Measurements from ENCODE around the gene GGA2. TPM values are rescaled to one million over a fixed set of nuclear protein-coding genes. Genes with fewer than 3 reads are reported as not detected.

The GGA2 gene
- total RNA-seq, 3 donors from 2014 or later (not counting 1 experiment from before 2014, with no cell fraction given): 129 to 134 (median 131) TPM

DNA sequence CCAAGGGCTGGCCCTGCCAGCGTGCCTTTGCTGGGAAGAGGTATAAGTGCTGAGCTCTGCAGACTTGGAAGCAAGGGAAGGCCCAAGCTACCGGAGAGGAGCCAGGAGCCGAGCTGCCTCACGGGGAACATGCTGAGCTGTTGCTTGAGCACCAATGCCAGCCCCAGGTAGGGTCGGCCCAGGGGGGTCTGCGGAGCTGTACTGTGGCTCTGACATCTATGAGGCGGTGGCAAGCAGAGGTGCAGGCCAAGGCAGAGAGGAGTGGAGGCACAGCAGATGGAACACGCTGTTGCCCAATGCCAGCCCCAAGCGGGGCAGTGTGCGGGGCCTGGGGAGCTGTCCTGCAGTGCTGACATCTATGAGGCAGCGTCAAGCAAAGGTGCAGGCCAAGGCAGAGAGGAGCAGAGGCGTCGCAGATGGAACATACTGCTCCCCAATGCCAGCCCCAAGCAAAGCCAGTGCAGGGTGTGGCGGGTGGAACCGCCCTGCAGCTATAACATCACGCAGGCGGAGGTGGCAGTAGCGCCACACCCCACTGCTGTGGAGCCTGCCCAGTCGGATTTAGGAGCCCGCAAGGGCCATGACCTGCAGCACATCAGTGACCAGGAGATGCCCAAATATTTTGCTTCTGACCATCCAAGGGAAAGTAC is 10.0 kb downstream of the GGA2 start:
- H3K27me3 ChIP-seq (ENCODE audit: control insufficient read depth, insufficient read depth, low read length): no peaks in the 10 kb centered on the region
- peaks cover 4% of the 10 kb centered on the region for H3K36me3 ChIP-seq (ENCODE audit: control insufficient read depth, insufficient read depth, low read length)
- ATAC-seq (no peak), DNase-seq (no peak)
- Mint-ChIP-seq H3K4me3 (no peak overlapping the region), H3K4me1 (peaks cover 50 to 54% of the 10 kb centered on the region in 2 donors), H3K27me3 (ENCODE audit: low read depth in 2 of 2) (no peaks in the 10 kb centered on the region), H3K36me3 (no peaks in the 10 kb centered on the region), H3K9me3 (no peaks in the 10 kb centered on the region), H3K27ac (peak overlapping the region in 1 of 2 donors; percentile 14)
- intact Hi-C loops (cut with micrococcal nuclease): no loop called here
- no peaks in the 10 kb centered on the region for H3K9me3 ChIP-seq (ENCODE audit: control insufficient read depth, insufficient read depth, low read length)
- no peak overlapping the region for H3K27ac ChIP-seq (ENCODE audit: low read length)
- peaks cover 39% of the 10 kb centered on the region for H3K4me1 ChIP-seq (ENCODE audit: control insufficient read depth, insufficient read depth, low read length)
- 94% methylated on average over 20 of the region's 20 CpGs for WGBS (ENCODE audit: insufficient coverage)
- TF ChIP-seq, protein P1, sequence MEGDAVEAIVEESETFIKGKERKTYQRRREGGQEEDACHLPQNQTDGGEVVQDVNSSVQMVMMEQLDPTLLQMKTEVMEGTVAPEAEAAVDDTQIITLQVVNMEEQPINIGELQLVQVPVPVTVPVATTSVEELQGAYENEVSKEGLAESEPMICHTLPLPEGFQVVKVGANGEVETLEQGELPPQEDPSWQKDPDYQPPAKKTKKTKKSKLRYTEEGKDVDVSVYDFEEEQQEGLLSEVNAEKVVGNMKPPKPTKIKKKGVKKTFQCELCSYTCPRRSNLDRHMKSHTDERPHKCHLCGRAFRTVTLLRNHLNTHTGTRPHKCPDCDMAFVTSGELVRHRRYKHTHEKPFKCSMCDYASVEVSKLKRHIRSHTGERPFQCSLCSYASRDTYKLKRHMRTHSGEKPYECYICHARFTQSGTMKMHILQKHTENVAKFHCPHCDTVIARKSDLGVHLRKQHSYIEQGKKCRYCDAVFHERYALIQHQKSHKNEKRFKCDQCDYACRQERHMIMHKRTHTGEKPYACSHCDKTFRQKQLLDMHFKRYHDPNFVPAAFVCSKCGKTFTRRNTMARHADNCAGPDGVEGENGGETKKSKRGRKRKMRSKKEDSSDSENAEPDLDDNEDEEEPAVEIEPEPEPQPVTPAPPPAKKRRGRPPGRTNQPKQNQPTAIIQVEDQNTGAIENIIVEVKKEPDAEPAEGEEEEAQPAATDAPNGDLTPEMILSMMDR (IDR thresholded peaks at IDR 0.05): no peak
- no peak overlapping the region for H3K4me3 ChIP-seq (ENCODE audit: low read length)

GRCh38 chr16:23499801-23500200 is 10.5 kb downstream of the GGA2 start:
- H3K27me3 ChIP-seq (ENCODE audit: control insufficient read depth, insufficient read depth, low read length): no peaks in the 10 kb centered on the region
- H3K27ac Mint-ChIP-seq: peak overlapping the region in 1 of 2 donors; percentile 14
- no peak overlapping the region for H3K4me3 Mint-ChIP-seq
- TF ChIP-seq, protein P1 (IDR thresholded peaks at IDR 0.05): no peak
- H3K4me3 ChIP-seq (ENCODE audit: low read length): no peak overlapping the region
- ATAC-seq (no peak), DNase-seq (no peak)
- H3K36me3 Mint-ChIP-seq: no peaks in the 10 kb centered on the region
- no peaks in the 10 kb centered on the region for H3K27me3 Mint-ChIP-seq (ENCODE audit: low read depth in 2 of 2)
- intact Hi-C loops (cut with micrococcal nuclease): no loop called here
- no peaks in the 10 kb centered on the region for H3K9me3 Mint-ChIP-seq
- no peak overlapping the region for H3K27ac ChIP-seq (ENCODE audit: low read length)
- H3K4me1 Mint-ChIP-seq: peaks cover 45 to 49% of the 10 kb centered on the region in 2 donors
- H3K9me3 ChIP-seq (ENCODE audit: control insufficient read depth, insufficient read depth, low read length): no peaks in the 10 kb centered on the region
- H3K4me1 ChIP-seq (ENCODE audit: control insufficient read depth, insufficient read depth, low read length): peaks cover 34% of the 10 kb centered on the region
- peaks cover 7% of the 10 kb centered on the region for H3K36me3 ChIP-seq (ENCODE audit: control insufficient read depth, insufficient read depth, low read length)
- WGBS (ENCODE audit: insufficient coverage): 85% methylated on average over 7 of the region's 7 CpGs

DNA sequence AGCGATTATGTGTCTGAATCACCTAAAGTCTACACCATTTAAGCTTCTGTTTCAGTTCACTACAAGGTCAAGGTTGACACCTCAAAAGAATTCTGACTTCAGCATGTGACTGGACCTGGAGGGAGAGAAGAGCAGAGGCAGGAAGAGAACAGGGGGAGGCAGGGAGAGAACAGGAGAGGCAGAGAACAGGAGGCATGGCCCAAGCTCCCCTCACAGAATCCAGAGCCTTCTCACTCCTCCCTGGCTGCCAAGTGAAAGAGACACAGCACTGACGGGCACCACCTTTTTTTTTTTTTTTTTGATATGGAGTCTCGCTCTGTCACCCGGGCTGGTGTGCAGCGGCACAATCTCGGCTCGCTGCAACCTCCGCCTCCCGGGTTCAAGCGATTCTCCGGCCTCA is 11.4 kb downstream of the GGA2 start:
- Histone ChIP-seq H3K9me3 (ENCODE audit: control insufficient read depth, insufficient read depth, low read length) (no peaks in the 10 kb centered on the region), H3K4me1 (ENCODE audit: control insufficient read depth, insufficient read depth, low read length) (peaks cover 25% of the 10 kb centered on the region), H3K27me3 (ENCODE audit: control insufficient read depth, insufficient read depth, low read length) (no peaks in the 10 kb centered on the region), H3K4me3 (ENCODE audit: low read length) (no peak overlapping the region), H3K36me3 (ENCODE audit: control insufficient read depth, insufficient read depth, low read length) (peaks cover 14% of the 10 kb centered on the region), H3K27ac (ENCODE audit: low read length) (no peak overlapping the region)
- no peak for ATAC-seq
- intact Hi-C loops (cut with micrococcal nuclease): no loop called here
- Mint-ChIP-seq H3K4me3 (no peak overlapping the region), H3K27me3 (ENCODE audit: low read depth in 2 of 2) (no peaks in the 10 kb centered on the region), H3K4me1 (peaks cover 38 to 39% of the 10 kb centered on the region in 2 donors), H3K27ac (no peak overlapping the region), H3K9me3 (no peaks in the 10 kb centered on the region), H3K36me3 (no peaks in the 10 kb centered on the region)
- TF ChIP-seq, protein P1 (IDR thresholded peaks at IDR 0.05): no peak
- no peak for DNase-seq
- 95% methylated on average over 11 of the region's 11 CpGs for WGBS (ENCODE audit: insufficient coverage)

- Histone ChIP-seq H3K27me3 (ENCODE audit: control insufficient read depth, insufficient read depth, low read length) (no peaks in the 10 kb centered on the region), H3K9me3 (ENCODE audit: control insufficient read depth, insufficient read depth, low read length) (no peaks in the 10 kb centered on the region), H3K4me1 (ENCODE audit: control insufficient read depth, insufficient read depth, low read length) (peaks cover 21% of the 10 kb centered on the region), H3K4me3 (ENCODE audit: low read length) (no peak overlapping the region), H3K27ac (ENCODE audit: low read length) (no peak overlapping the region), H3K36me3 (ENCODE audit: control insufficient read depth, insufficient read depth, low read length) (peaks cover 27% of the 10 kb centered on the region)
- ATAC-seq (no peak), DNase-seq (no peak)
- WGBS (ENCODE audit: insufficient coverage): 92% methylated on average over 6 of the region's 6 CpGs
- Mint-ChIP-seq H3K4me3 (no peak overlapping the region), H3K27me3 (ENCODE audit: low read depth in 2 of 2) (no peaks in the 10 kb centered on the region), H3K36me3 (no peaks in the 10 kb centered on the region), H3K4me1 (peaks cover 29 to 32% of the 10 kb centered on the region in 2 donors), H3K27ac (peak overlapping the region; percentile 6 to 55), H3K9me3 (no peaks in the 10 kb centered on the region)
- intact Hi-C loops (cut with micrococcal nuclease): no loop called here
- TF ChIP-seq, protein P1 (IDR thresholded peaks at IDR 0.05): no peak
Observed at GRCh38 chr16:23497543-23497868, 12.8 kb downstream of the GGA2 start.

Data from natural killer cell (primary cell).